Glutamatergic neuron (in vitro differentiated cells): ENCODE results near the gene NR0B2. TPM values are rescaled to one million over a fixed set of nuclear protein-coding genes. Genes with fewer than 3 reads are reported as not detected.

ENCODE experiments used
- DNase-seq: peaks from one replicate; pipeline ENCODE4 v3.0.0; 2022
- H3K27ac Mint-ChIP-seq: one replicate; pipeline ENCODE4 v1.8.0; 2020; ENCODE audit warnings: mild to moderate bottlenecking, mixed read lengths, inconsistent platforms; ENCODE audit not compliant: unreplicated experiment
- H3K27me3 Mint-ChIP-seq: one replicate; pipeline ENCODE4 v1.8.0; 2020; ENCODE audit warnings: mild to moderate bottlenecking, moderate library complexity, mixed read lengths, inconsistent platforms; ENCODE audit not compliant: unreplicated experiment
- H3K36me3 Mint-ChIP-seq: one replicate; pipeline ENCODE4 v1.8.0; 2020; ENCODE audit warnings: mild to moderate bottlenecking, mixed read lengths, inconsistent platforms; ENCODE audit not compliant: unreplicated experiment
- H3K4me1 Mint-ChIP-seq: one replicate; pipeline ENCODE4 v1.8.0; 2020; ENCODE audit warnings: mild to moderate bottlenecking, low read depth, mixed read lengths, inconsistent platforms; ENCODE audit not compliant: unreplicated experiment
- H3K4me3 Mint-ChIP-seq: one replicate; pipeline ENCODE4 v1.8.0; 2020; ENCODE audit warnings: mild to moderate bottlenecking, mixed read lengths, inconsistent platforms; ENCODE audit not compliant: unreplicated experiment
- H3K9me3 Mint-ChIP-seq: one replicate; pipeline ENCODE4 v1.8.0; 2020; ENCODE audit warnings: mild to moderate bottlenecking, moderate library complexity, mixed read lengths, inconsistent platforms; ENCODE audit not compliant: unreplicated experiment
- CTCF ChIP-seq: fragments of 200-600 bp; sonication (generic); IDR thresholded peaks from one replicate; pipeline ENCODE4 v1.5.0; 2021; ENCODE audit not compliant: partially characterized antibody, unreplicated experiment
- long read RNA-seq: library from polyadenylated mRNA; unstranded; transcript quantifications from one replicate; pipeline ENCODE4 v2.0.0, GENCODE V29; 2020; ENCODE audit not compliant: unreplicated experiment
- total RNA-seq: library from RNA; stranded (reverse); fragmentation: NEBNext Ultra II Directional; extraction: Animal tissue kit (Norgen Biotek cat#: 25700); gene quantifications from one replicate; pipeline ENCODE4 v1.2.1, GENCODE V29; 2021; ENCODE audit not compliant: unreplicated experiment

NR0B2 gene
- total RNA-seq = not detected
- long read RNA-seq = 0 reads

- Mint-ChIP-seq H3K9me3 (no peaks in the 10 kb centered on the region), H3K27me3 (peaks cover 4% of the 10 kb centered on the region), H3K4me1 (peaks cover 4% of the 10 kb centered on the region), H3K27ac (no peak within 1 kb of the TSS), H3K36me3 (no peaks in the 10 kb centered on the region), H3K4me3 (no peak within 1 kb of the TSS)
- DNase-seq = no peak
- TF ChIP-seq CTCF = no peak
These were observed at the start of gene NR0B2 for GRCh38 chr1:26913754-26914619. Gene NR0B2, minus strand, starts transcription at chr1:26913975. Its CDS starts 35 bp downstream, at chr1:26913940.

GRCh38 chr1:26961826-26962225, 48.1 kb upstream of the NR0B2 start:
- Mint-ChIP-seq H3K36me3 (no peaks in the 10 kb centered on the region), H3K4me1 (peaks cover 6% of the 10 kb centered on the region), H3K27ac (no peak overlapping the region), H3K9me3 (no peaks in the 10 kb centered on the region), H3K27me3 (peaks cover 15% of the 10 kb centered on the region), H3K4me3 (no peak overlapping the region)
- no peak for TF ChIP-seq CTCF
- DNase-seq = no peak

- Mint-ChIP-seq H3K9me3 (no peaks in the 10 kb centered on the region), H3K27ac (no peak overlapping the region)
- TF ChIP-seq CTCF = no peak
These were observed 46.8 kb upstream of the NR0B2 start for GRCh38 chr1:26960625-26960966.

DNA sequence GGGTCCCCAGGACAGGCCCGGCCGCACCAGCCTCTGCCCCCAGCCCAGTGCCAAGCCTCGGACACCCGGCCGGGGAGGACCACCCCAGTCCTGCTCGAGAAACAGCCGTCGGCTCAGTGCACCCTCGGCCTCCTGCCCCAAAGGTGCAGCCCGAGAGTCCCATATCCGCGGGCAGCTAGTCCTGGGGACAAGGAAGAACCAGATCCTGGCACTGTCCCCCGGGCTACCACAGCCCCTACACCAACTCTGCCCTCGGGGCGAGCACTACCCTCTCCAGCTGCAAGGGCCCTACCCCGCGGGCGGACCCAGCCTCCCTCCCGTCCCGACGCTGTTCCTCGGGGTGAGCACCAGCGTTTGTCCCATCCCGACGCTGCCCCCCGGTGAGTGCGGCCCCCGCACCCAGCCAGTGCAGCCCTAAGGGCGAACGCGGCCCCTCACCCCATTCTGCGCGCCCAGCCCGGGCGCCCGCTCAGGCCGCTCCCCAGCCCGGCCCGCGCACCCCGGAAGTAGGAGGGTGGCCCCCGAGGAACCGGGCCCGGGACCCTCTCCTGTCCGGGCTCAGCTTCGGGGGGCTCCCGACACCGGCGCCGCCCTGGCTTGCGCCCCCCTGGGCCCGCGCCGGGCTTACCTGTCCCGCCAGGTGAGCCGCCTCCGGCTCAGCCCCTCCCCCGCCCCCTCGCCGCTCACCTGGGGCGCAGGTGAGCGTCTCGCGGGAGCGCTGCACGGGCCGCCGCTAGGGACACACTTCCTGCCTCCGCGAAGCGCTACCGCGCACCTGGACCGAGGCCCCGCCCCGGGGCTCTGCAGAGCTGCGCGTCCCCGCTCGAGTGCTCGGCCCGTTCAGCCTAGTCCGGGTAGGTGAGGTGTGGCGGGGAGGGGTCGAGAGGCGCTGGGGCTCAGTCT, 46.2 kb upstream of the NR0B2 start, which contains the start of gene KDF1:
Gene KDF1, minus strand, starts transcription at position 747 of the 903 bp plus-strand sequence. CDS start 8,088 bp downstream, outside the sequence.
- DNase-seq = no peak
- no peak for TF ChIP-seq CTCF
- Mint-ChIP-seq H3K4me1 (peaks cover 6% of the 10 kb centered on the region), H3K36me3 (no peaks in the 10 kb centered on the region), H3K4me3 (peak within 1 kb of the TSS; percentile 47), H3K27me3 (peaks cover 15% of the 10 kb centered on the region), H3K27ac (no peak within 1 kb of the TSS), H3K9me3 (no peaks in the 10 kb centered on the region)

More at GRCh38 chr1:26960625-26960966, 46.8 kb upstream of the NR0B2 start:
- Mint-ChIP-seq H3K4me3 (peak overlapping the region; percentile 47), H3K27me3 (peaks cover 15% of the 10 kb centered on the region), H3K4me1 (peaks cover 6% of the 10 kb centered on the region), H3K36me3 (no peaks in the 10 kb centered on the region)
- no peak for DNase-seq
